Kidney epithelial cell (primary cell): ENCODE data around the gene AGPAT4. TPM values are rescaled to one million over a fixed set of nuclear protein-coding genes. Genes with fewer than 3 reads are reported as not detected.

ENCODE experiments used
- DNase-seq: peaks from one replicate; pipeline ENCODE4 v3.0.0-alpha.2; 2010; ENCODE audit warnings: low read depth
- H3K27me3 ChIP-seq: 2 replicates; pipeline ENCODE4 v1.6.0; 2011; ENCODE audit warnings: low read length; ENCODE audit not compliant: control insufficient read depth, insufficient read depth
- H3K36me3 ChIP-seq: 2 replicates; pipeline ENCODE4 v1.5.1; 2011; ENCODE audit warnings: low read length; ENCODE audit not compliant: control insufficient read depth, insufficient read depth
- H3K4me3 ChIP-seq: 2 replicates; pipeline ENCODE4 v1.5.1; 2011; ENCODE audit warnings: low read depth, mild to moderate bottlenecking, control low read depth, low read length
- total RNA-seq: library from RNA; depleted of rRNA; stranded (reverse); fragments of >200 nt; gene quantifications from 2 replicates; pipeline ENCODE4 v1.2.3, GENCODE V29; 2015
- TF ChIP-seq, protein P1 (sequence below): IDR thresholded peaks from 2 replicates; pipeline ENCODE4 v1.5.1; 2011; ENCODE audit warnings: mild to moderate bottlenecking, moderate library complexity, low read length, control low read depth, inconsistent platforms; ENCODE audit not compliant: insufficient read depth, poor library complexity, severe bottlenecking

Gene AGPAT4
- total RNA-seq, 1 donor from 2014 or later, result 9.6 TPM

DNA sequence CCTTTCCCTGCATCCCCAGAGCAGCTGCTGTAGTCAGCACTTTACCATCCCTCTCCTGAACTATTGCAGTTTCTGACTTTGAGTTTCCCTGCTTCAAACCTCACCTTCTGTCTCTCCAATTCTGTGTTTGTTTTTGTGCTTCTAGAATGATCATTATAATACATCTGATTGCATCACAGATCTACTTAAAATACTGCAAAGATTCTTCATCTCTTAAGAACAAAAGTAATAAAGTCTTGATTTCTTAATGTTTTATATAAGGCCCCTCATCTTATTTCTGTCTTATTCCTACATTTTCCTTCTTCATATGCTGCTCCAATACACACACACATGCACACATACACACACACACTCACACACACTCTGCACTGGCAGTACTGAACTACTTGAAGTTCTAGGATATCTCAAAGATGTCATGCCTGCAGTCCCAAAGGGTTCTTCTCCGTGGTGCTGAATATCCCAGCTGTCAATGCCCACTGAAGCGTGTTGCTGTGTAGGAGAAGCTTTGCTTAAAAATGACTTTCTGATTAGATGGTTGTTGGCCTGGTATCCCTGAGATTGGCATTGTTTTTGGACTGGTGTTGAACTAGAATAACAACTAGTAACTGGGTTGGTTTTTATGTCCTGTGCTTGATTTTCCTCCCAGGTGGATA, 185.1 kb downstream of the AGPAT4 start:
- no peaks in the 10 kb centered on the region for H3K36me3 ChIP-seq
- TF ChIP-seq, protein P1, sequence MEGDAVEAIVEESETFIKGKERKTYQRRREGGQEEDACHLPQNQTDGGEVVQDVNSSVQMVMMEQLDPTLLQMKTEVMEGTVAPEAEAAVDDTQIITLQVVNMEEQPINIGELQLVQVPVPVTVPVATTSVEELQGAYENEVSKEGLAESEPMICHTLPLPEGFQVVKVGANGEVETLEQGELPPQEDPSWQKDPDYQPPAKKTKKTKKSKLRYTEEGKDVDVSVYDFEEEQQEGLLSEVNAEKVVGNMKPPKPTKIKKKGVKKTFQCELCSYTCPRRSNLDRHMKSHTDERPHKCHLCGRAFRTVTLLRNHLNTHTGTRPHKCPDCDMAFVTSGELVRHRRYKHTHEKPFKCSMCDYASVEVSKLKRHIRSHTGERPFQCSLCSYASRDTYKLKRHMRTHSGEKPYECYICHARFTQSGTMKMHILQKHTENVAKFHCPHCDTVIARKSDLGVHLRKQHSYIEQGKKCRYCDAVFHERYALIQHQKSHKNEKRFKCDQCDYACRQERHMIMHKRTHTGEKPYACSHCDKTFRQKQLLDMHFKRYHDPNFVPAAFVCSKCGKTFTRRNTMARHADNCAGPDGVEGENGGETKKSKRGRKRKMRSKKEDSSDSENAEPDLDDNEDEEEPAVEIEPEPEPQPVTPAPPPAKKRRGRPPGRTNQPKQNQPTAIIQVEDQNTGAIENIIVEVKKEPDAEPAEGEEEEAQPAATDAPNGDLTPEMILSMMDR, result no peak
- H3K4me3 ChIP-seq, result no peak overlapping the region
- no peak for DNase-seq
- no peaks in the 10 kb centered on the region for H3K27me3 ChIP-seq

DNA sequence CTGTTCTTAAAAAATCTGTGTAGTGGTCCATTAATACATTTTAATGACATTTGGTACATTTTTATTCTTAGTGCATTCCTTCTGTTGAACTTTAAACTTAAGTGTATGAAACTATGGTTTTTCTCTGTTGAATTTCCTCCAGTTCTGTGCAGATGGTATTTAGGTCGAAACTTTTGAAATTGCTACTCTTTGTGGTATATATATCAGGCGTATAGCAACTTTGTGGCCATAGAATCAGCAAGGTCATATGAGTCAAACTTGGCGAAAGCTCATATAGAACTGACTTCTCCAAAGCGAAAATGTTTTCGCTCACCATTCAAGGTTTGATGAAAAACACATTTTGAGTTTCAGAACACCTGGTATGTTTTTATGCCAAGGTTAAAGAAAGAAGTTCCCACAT, 188.6 kb downstream of the AGPAT4 start:
- Histone ChIP-seq H3K36me3 (peaks cover 5% of the 10 kb centered on the region), H3K27me3 (no peaks in the 10 kb centered on the region), H3K4me3 (no peak overlapping the region)
- TF ChIP-seq, protein P1, result no peak
- no peak for DNase-seq

DNA sequence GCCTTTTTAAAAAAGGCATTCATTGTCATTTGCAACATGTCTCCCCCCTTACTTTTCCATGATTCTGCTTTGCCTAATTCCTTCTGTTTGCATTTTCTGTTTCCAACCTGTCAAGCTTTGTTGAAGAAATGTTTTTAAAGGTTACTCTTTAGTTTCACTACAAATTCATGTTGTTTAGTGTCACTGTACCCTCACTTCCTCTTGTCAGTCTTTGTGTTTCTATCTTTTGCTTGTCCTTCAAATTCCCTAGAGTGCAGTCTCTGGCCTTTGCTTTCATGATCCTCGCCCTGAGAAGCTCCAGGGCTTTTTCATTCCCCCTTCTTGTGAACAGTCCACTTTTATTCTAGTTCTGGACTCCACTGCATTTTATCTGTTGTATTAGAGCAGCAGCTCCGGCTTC, 191.6 kb downstream of the AGPAT4 start:
- peaks cover 5% of the 10 kb centered on the region for H3K36me3 ChIP-seq
- no peak for DNase-seq
- TF ChIP-seq, protein P1, result no peak
- no peak overlapping the region for H3K4me3 ChIP-seq
- H3K27me3 ChIP-seq, result no peaks in the 10 kb centered on the region

DNA sequence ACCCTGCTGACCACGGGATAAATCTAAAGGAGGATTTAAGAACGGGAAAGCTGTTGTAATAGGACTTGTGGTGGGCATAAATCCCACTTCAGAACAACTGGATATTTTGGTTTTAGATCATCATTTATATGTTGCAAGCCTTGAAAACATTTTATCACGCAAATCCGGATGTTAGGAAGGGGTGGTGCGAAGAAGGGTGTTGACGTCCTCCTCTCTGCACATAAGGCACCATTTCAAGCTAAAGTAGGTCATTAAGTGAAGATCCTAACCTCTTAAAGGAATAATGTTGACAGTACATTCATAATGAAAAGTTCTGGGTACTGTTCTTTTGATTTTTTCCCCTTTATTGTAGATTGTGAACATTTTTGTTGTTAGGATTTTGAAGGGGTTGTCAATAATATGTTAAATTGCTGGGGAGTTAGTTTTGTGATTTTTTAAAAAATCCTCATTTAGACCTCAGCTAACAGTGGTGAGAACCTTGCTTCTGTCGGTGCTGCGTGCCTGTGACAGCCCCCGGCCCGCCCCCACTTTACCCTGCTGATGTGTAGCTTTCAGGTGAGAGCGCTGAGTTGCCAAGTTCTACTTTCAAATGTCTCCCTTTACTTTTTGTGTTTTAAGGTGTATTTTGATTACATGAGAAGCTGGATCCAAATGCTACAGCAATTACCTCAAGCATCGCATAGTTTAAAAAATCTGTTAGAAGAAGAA, 193.4 kb downstream of the AGPAT4 start:
- no peaks in the 10 kb centered on the region for H3K27me3 ChIP-seq
- no peak for DNase-seq
- no peak overlapping the region for H3K4me3 ChIP-seq
- peaks cover 5% of the 10 kb centered on the region for H3K36me3 ChIP-seq
- TF ChIP-seq, protein P1, result no peak
